PC-3 (cell line): ENCODE data around the gene NHLRC2. TPM values are rescaled to one million over a fixed set of nuclear protein-coding genes. Genes with fewer than 3 reads are reported as not detected.

Experiments used
- ATAC-seq: fragments of 200-7000 bp; cut with Tn5 transposase; 2 replicates; pipeline ENCODE4 v1.9.1; 2020; ENCODE audit warnings: mild to moderate bottlenecking, moderate library complexity
- BruUV-seq: library from RNA; stranded (reverse); fragments of 400-500 nt; replicated peaks from 2 replicates; lab custom pipeline; 2021; lab: Mats Ljungman, UMichigan
- CTCF ChIA-PET: fragments of 300-600 bp; sonication (Branson Sonifier 250); formaldehyde crosslinking; loops from one replicate; lab custom pipeline; 2022; ENCODE audit warnings: antibody characterized with exemption; lab: Charles Lee
- POLR2A ChIA-PET: fragments of 300-600 bp; sonication (Branson Sonifier 250); formaldehyde crosslinking; loops from one replicate; lab custom pipeline; 2022; ENCODE audit warnings: antibody characterized with exemption; ENCODE audit not compliant: unreplicated experiment; lab: Charles Lee
- DNase-seq: peaks from one replicate; pipeline ENCODE4 v3.0.0-alpha.2; 2015
- H2AFZ ChIP-seq: fragments of 300-600 bp; sonication (generic); 2 replicates; pipeline ENCODE4 v1.6.0; 2016; ENCODE audit warnings: antibody characterized with exemption, low read length
- H3F3A ChIP-seq: fragments of 300-600 bp; sonication (generic); one replicate; pipeline ENCODE4 v1.6.0; 2017; ENCODE audit warnings: antibody characterized with exemption, low read length, control low read depth, mild to moderate bottlenecking; ENCODE audit not compliant: unreplicated experiment
- H3K27ac ChIP-seq: fragments of 300-600 bp; sonication (generic); 2 replicates; pipeline ENCODE4 v1.5.1; 2016; ENCODE audit warnings: mild to moderate bottlenecking, low read length
- H3K27me3 ChIP-seq: fragments of 300-600 bp; sonication (generic); 2 replicates; pipeline ENCODE4 v1.6.1; 2016; ENCODE audit warnings: low read length, mixed read lengths
- H3K36me3 ChIP-seq: fragments of 300-600 bp; sonication (generic); 2 replicates; pipeline ENCODE4 v1.6.1; 2016; ENCODE audit warnings: low read depth, mixed run types, low read length, mixed read lengths
- H3K4me1 ChIP-seq: fragments of 300-600 bp; sonication (generic); 2 replicates; pipeline ENCODE4 v1.5.1; 2016; ENCODE audit warnings: low read length; ENCODE audit not compliant: insufficient read depth
- H3K4me2 ChIP-seq: fragments of 300-600 bp; sonication (generic); 2 replicates; pipeline ENCODE4 v1.6.0; 2016; ENCODE audit warnings: low read length
- H3K4me3 ChIP-seq: fragments of 300-600 bp; sonication (generic); 2 replicates; pipeline ENCODE4 v1.5.1; 2016; ENCODE audit warnings: mild to moderate bottlenecking, low read length, mixed read lengths
- H3K79me2 ChIP-seq: fragments of 300-600 bp; sonication (generic); 2 replicates; pipeline ENCODE4 v1.6.1; 2017; ENCODE audit warnings: low read length, mixed read lengths
- H3K9ac ChIP-seq: fragments of 300-600 bp; sonication (generic); 2 replicates; pipeline ENCODE4 v1.6.0; 2016; ENCODE audit warnings: mild to moderate bottlenecking, low read length
- H3K9me2 ChIP-seq: fragments of 300-600 bp; sonication (generic); replicated peaks from 2 replicates; pipeline ENCODE4 v1.6.1; 2016; ENCODE audit warnings: mixed run types, low read length, mixed read lengths
- H3K9me3 ChIP-seq: fragments of 300-600 bp; sonication (generic); 2 replicates; pipeline ENCODE4 v1.6.1; 2016; ENCODE audit warnings: low read length, mixed read lengths
- H4K20me1 ChIP-seq: fragments of 300-600 bp; sonication (generic); 2 replicates; pipeline ENCODE4 v1.6.1; 2016; ENCODE audit warnings: low read length, mixed read lengths
- CTCF ChIP-seq: fragments of 300-600 bp; sonication (generic); conservative IDR thresholded peaks from 2 replicates; pipeline ENCODE4 v1.5.1; 2017; ENCODE audit warnings: antibody characterized with exemption, low read depth, mild to moderate bottlenecking, low read length
- EZH2 ChIP-seq: fragments of 300-600 bp; sonication (generic); IDR thresholded peaks from one replicate; pipeline ENCODE4 v1.6.1; 2017; ENCODE audit warnings: antibody characterized with exemption, mild to moderate bottlenecking, low read length; ENCODE audit not compliant: unreplicated experiment
- EZH2phosphoT487 ChIP-seq: fragments of 300-600 bp; sonication (generic); IDR thresholded peaks from 2 replicates; pipeline ENCODE4 v1.6.1; 2018; ENCODE audit warnings: mild to moderate bottlenecking, antibody characterized with exemption, low read length, borderline replicate concordance
- intact Hi-C: fragments of 100-400 bp; cut with micrococcal nuclease; formaldehyde crosslinking; loops from 2 replicates; pipeline ENCODE4 v1.9.0; 2023
- total RNA-seq: library from RNA; depleted of rRNA; stranded (reverse); fragments of >200 nt; gene quantifications from 2 replicates; pipeline ENCODE4 v1.2.3, GENCODE V29; 2014

The NHLRC2 gene
- total RNA-seq, 1 experiment from 2014 or later = 17.5 TPM

- no peak overlapping the region for H3K4me2 ChIP-seq
- 0 out of 2 replicates have a peak, but pooled peaks cover 7% of the 10 kb centered on the region for H3K9me3 ChIP-seq
- H3K9ac ChIP-seq = no peak overlapping the region
- TF ChIP-seq CTCF (peak; percentile 24; the same call in 1 of the 2 replicates), EZH2 (no peak)
- H3K27ac ChIP-seq = no peak overlapping the region
- no peak overlapping the region for H2AFZ ChIP-seq
- H3K4me1 ChIP-seq = no peaks in the 10 kb centered on the region
- H3K4me3 ChIP-seq = no peak overlapping the region
- no peaks in the 10 kb centered on the region for H3K27me3 ChIP-seq
- no peaks in the 10 kb centered on the region for H3K79me2 ChIP-seq
- no peak for ATAC-seq
- ChIA-PET CTCF (interaction anchor here (0.5 kb wide), 1 partner anchor 16 kb away, joined by 7 read pairs; no protein-coding TSS in a partner anchor), POLR2A (no interaction called here)
- H3F3A ChIP-seq = no peaks in the 10 kb centered on the region
- DNase-seq = no peak
- no TSS peak for BruUV-seq
- no peaks in the 10 kb centered on the region for H3K9me2 ChIP-seq
- intact Hi-C loops = no loop called here
- no peaks in the 10 kb centered on the region for H4K20me1 ChIP-seq
- no peaks in the 10 kb centered on the region for H3K36me3 ChIP-seq
Observed at GRCh38 chr10:113922787-113923570, 68.5 kb downstream of the NHLRC2 start.

DNA sequence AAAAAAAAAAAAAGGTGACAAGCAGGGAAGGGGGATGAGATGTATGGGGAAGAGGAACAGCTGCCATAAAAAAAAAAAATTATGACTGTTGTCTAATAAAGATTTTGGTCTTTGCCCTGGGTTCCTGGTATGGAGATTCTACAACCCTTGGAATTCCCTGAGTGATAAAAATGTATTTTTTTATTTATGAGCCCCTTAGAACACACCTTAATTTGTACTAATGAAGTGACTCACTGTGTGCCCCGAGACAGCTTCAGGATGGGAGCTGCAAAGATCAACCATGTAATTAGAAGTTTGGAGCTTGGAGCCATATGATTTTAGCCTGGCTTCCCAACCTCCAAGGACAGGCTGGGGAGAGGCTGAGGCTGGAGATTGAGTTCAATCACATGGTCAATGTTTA, 69.7 kb downstream of the NHLRC2 start:
- intact Hi-C loops = no loop called here
- no peaks in the 10 kb centered on the region for H3F3A ChIP-seq
- H3K9me2 ChIP-seq = no peaks in the 10 kb centered on the region
- BruUV-seq = no TSS peak
- no peaks in the 10 kb centered on the region for H4K20me1 ChIP-seq
- CTCF ChIA-PET = no interaction called here
- H3K27me3 ChIP-seq = no peaks in the 10 kb centered on the region
- no peak overlapping the region for H3K4me3 ChIP-seq
- H3K9me3 ChIP-seq = 0 out of 2 replicates have a peak, but pooled peaks cover 7% of the 10 kb centered on the region
- DNase-seq (no peak), ATAC-seq (no peak)
- no peaks in the 10 kb centered on the region for H3K36me3 ChIP-seq
- H3K79me2 ChIP-seq = no peaks in the 10 kb centered on the region
- H3K4me1 ChIP-seq = no peaks in the 10 kb centered on the region
- POLR2A ChIA-PET = no interaction called here
- no peak overlapping the region for H3K9ac ChIP-seq
- TF ChIP-seq EZH2phosphoT487 (no peak), CTCF (no peak), EZH2 (no peak)
- no peak overlapping the region for H3K4me2 ChIP-seq
- H2AFZ ChIP-seq = no peak overlapping the region
- H3K27ac ChIP-seq = no peak overlapping the region

- DNase-seq (no peak), ATAC-seq (no peak)
- H3K4me2 ChIP-seq = no peak overlapping the region
- H3K9ac ChIP-seq = no peak overlapping the region
- H3K9me3 ChIP-seq = 0 out of 2 replicates have a peak, but pooled peaks cover 7% of the 10 kb centered on the region
- H4K20me1 ChIP-seq = no peaks in the 10 kb centered on the region
- no TSS peak for BruUV-seq
- H3K9me2 ChIP-seq = no peaks in the 10 kb centered on the region
- H3K4me3 ChIP-seq = no peak overlapping the region
- intact Hi-C loops = no loop called here
- H3K27ac ChIP-seq = no peak overlapping the region
- no peaks in the 10 kb centered on the region for H3K79me2 ChIP-seq
- H2AFZ ChIP-seq = no peak overlapping the region
- no peaks in the 10 kb centered on the region for H3K4me1 ChIP-seq
- no peaks in the 10 kb centered on the region for H3K27me3 ChIP-seq
- CTCF ChIA-PET = no interaction called here
- no peak for TF ChIP-seq CTCF
- H3F3A ChIP-seq = no peaks in the 10 kb centered on the region
- no peaks in the 10 kb centered on the region for H3K36me3 ChIP-seq
- POLR2A ChIA-PET = no interaction called here
Observed at GRCh38 chr10:113924664-113925063, 70.2 kb downstream of the NHLRC2 start.
